WERI-Rb-1 (cell line): ENCODE results near the gene KRTAP5-5.

Experiments
- DNase-seq: peaks from one replicate; pipeline ENCODE4 v3.0.0-alpha.2; 2020
- H3K27ac ChIP-seq: fragments of 250-450 bp; sonication (Bioruptor Pico); 2 replicates; pipeline ENCODE4 v1.5.1; 2020; ENCODE audit warnings: mild to moderate bottlenecking, moderate library complexity
- H3K27me3 ChIP-seq: fragments of 250-450 bp; sonication (Bioruptor Pico); 2 replicates; pipeline ENCODE4 v1.5.1; 2021; ENCODE audit warnings: mild to moderate bottlenecking, low read depth, moderate library complexity; ENCODE audit not compliant: insufficient read depth, severe bottlenecking
- H3K36me3 ChIP-seq: fragments of 250-450 bp; sonication (Bioruptor Pico); 2 replicates; pipeline ENCODE4 v1.5.1; 2020; ENCODE audit warnings: mild to moderate bottlenecking, moderate library complexity
- H3K4me3 ChIP-seq: 2 replicates; pipeline ENCODE4 v1.5.1; 2011; ENCODE audit warnings: low read depth, mild to moderate bottlenecking, control low read depth, low read length
- H3K9me3 ChIP-seq: fragments of 250-450 bp; sonication (Bioruptor Pico); 2 replicates; pipeline ENCODE4 v1.5.1; 2021; ENCODE audit warnings: mild to moderate bottlenecking, moderate library complexity; ENCODE audit not compliant: severe bottlenecking
- TF ChIP-seq, protein P1 (sequence below): IDR thresholded peaks from 2 replicates; pipeline ENCODE4 v1.5.1; 2011; ENCODE audit warnings: low read depth, mild to moderate bottlenecking, control low read depth, inconsistent platforms, low read length

The KRTAP5-5 gene

DNA sequence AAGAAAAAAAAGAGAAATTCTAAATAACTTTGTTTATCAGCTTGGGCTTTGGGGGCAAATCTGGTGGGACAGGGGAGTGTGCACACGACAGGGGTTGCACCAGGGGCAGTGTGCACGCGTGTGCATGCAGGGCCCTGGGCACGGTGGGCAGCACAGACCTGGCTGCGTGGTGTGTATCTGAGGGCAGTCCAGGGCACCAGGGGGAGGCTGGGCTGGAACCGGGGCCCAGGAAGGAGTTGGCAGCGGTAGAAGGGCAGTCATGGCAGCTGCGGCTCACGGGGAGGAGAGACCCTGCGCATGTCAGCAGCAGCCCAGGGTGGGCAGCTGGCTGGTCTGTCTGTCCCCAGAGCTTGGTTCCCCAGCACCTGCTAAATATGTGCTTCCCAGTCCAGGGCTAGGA, 4.3 kb downstream of the KRTAP5-5 start:
- Histone ChIP-seq H3K27me3 (peaks cover 93% of the 10 kb centered on the region), H3K27ac (no peak overlapping the region), H3K9me3 (no peaks in the 10 kb centered on the region), H3K4me3 (no peak overlapping the region), H3K36me3 (no peaks in the 10 kb centered on the region)
- no peak for DNase-seq
- TF ChIP-seq, protein P1, sequence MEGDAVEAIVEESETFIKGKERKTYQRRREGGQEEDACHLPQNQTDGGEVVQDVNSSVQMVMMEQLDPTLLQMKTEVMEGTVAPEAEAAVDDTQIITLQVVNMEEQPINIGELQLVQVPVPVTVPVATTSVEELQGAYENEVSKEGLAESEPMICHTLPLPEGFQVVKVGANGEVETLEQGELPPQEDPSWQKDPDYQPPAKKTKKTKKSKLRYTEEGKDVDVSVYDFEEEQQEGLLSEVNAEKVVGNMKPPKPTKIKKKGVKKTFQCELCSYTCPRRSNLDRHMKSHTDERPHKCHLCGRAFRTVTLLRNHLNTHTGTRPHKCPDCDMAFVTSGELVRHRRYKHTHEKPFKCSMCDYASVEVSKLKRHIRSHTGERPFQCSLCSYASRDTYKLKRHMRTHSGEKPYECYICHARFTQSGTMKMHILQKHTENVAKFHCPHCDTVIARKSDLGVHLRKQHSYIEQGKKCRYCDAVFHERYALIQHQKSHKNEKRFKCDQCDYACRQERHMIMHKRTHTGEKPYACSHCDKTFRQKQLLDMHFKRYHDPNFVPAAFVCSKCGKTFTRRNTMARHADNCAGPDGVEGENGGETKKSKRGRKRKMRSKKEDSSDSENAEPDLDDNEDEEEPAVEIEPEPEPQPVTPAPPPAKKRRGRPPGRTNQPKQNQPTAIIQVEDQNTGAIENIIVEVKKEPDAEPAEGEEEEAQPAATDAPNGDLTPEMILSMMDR, result no peak

DNA sequence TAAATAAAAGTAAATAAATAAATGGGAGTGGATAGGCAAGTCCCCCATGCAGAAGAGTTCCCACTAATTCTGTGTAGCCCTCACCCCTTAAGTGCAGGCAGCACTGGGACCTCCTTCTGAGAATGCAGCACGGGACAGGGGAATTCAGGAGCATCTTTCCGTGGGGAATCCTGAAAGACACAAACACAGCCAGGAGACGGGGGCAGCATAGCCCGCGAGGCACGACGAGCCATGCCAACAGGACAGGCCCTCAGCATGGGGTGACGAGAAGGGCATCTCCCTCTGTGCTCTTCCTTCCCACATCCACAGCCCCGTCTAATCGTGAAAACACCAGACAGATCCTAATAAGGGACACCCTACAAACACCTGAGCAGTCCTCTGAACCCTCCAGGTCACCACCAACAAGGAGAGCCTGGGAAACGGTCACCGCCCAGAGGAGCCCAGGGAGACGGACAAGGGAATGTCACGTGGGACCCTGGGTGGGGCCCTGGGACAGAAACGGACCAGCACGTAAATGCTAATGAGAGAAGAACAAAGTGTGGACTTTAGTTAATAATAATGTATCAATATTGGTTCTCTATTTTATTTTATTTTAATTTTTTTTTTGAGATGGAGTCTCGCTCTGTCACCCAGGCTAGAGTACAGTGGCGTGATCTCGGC, 6.8 kb downstream of the KRTAP5-5 start:
- TF ChIP-seq, protein P1, result no peak
- Histone ChIP-seq H3K4me3 (no peak overlapping the region), H3K9me3 (no peaks in the 10 kb centered on the region), H3K27ac (no peak overlapping the region), H3K27me3 (peaks cover 100% of the 10 kb centered on the region), H3K36me3 (no peaks in the 10 kb centered on the region)
- no peak for DNase-seq

DNA sequence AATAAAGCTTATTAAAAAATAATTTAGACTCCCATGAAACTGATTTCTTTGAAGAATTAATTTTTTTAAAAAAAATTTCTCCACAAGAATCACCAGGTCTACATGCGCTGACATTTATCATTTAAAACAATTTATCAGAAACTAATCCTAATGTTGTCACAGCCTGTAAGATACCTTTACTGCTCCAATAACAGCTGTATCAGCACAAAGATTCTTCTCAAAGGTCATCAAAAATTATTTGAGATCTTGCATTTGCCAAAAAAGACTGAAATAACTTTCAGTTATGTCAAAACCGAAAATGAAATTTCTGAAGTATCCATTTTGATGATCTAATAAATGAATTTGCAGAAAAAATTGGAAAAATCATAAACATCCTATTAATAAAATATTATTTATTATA, 8.1 kb downstream of the KRTAP5-5 start:
- TF ChIP-seq, protein P1, result no peak
- H3K27me3 ChIP-seq, result peaks cover 94% of the 10 kb centered on the region
- H3K4me3 ChIP-seq, result no peak overlapping the region

DNA sequence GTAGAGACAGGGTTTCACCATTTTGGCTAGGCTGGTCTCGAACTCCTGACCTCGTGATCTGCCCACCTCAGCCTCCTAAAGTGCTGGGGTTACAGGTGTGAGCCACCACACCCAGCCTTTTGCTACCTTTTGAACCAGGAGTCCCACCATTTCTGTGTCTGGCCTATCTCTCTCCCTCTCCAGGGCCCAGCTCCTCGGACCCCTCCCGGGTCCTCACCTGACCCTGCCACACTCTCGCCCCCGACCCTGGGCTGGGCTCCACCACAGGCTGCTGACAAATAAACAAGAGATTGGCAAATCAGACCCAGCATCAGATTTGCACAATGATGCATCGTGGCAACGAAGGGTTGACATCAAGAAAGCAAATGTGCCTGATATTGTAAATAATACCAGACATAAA, 8.8 kb downstream of the KRTAP5-5 start:
- Histone ChIP-seq H3K36me3 (no peaks in the 10 kb centered on the region), H3K4me3 (no peak overlapping the region), H3K9me3 (no peaks in the 10 kb centered on the region), H3K27ac (no peak overlapping the region), H3K27me3 (peaks cover 94% of the 10 kb centered on the region)
- TF ChIP-seq, protein P1, result no peak
- no peak for DNase-seq

More for the DNA sequence above, 8.1 kb downstream of the KRTAP5-5 start:
- Histone ChIP-seq H3K9me3 (no peaks in the 10 kb centered on the region), H3K36me3 (no peaks in the 10 kb centered on the region), H3K27ac (no peak overlapping the region)
- DNase-seq, result no peak

DNA sequence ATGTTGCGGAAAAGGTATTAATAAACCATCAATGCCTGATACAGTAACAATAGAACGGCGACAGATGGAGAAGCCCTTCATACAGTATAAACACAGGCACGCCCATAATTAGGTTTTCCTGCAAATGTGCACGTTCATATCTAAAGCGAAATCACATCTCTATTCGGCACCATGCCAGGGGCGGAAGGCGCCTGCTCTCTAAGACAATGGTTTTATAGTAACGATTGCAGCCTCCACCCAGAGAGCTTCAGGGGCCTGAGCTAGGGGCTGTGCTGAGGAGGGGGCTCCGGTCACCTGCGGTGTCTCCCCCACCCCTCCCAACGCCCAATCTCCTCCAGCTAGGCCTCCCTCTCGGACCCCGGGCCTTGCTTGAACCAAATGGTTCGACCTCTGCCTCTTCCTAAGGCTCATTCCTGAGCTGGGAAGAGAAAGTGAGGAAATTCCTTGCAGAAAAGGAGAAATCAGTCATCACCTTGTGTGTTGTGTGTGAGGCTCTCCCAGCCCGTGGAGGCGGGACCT, 9.6 kb downstream of the KRTAP5-5 start:
- H3K27me3 ChIP-seq, result peaks cover 93% of the 10 kb centered on the region
- H3K4me3 ChIP-seq, result no peak overlapping the region
- no peak for DNase-seq
- H3K36me3 ChIP-seq, result no peaks in the 10 kb centered on the region
- H3K9me3 ChIP-seq, result no peaks in the 10 kb centered on the region
- no peak overlapping the region for H3K27ac ChIP-seq
- TF ChIP-seq, protein P1, result no peak

DNA sequence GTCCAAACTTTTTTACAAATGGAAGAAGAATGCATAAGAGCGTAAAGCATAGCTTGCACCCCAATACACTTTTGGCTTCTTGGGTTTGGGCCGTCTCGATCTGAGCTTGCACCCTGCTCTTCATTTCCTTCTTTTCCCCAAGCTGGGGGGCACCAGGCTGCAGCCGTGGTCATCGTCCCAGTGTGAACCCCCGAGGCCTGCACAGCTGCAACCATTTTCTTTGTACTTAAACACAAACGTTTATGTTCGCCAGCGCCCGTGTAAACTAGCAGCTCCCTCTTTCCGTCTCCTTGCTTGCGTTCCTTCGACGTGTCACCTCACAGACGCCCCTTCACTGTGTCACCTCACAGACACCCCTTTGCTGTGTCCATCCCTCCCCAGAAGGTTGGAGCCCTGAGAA, 10.1 kb downstream of the KRTAP5-5 start:
- H3K4me3 ChIP-seq, result no peak overlapping the region
- no peak for DNase-seq
- H3K27me3 ChIP-seq, result peaks cover 93% of the 10 kb centered on the region
- TF ChIP-seq, protein P1, result no peak
- no peaks in the 10 kb centered on the region for H3K9me3 ChIP-seq
- no peaks in the 10 kb centered on the region for H3K36me3 ChIP-seq
- no peak overlapping the region for H3K27ac ChIP-seq
